Measurements from ENCODE around the gene GPI.

DNA sequence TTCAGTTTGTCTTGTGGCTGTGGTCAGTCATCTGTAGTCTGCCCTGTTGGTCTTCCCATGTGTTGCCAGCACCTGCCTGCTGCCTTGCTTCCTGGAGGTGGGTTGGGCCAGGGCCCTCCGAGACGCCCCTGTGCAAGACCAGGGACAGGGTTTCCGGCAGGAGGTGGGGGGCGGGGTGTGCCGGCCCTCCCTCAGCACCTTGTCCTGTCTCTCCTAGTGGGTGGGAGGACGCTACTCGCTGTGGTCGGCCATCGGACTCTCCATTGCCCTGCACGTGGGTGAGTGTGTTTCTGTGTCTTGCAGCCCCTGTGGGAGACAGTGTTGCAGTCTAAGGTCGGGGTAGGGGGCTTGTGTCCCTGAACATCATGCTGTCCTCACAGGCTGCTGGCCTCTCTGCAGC lies 28.0 kb downstream of the GPI start:
- TF ChIP-seq EP300 (IDR thresholded peaks at IDR 0.05): no peak
- TF ChIP-seq CTCF (IDR thresholded peaks at IDR 0.05): no peak
